ENCODE results near the gene EMCN. TPM values are rescaled to one million over a fixed set of nuclear protein-coding genes. Genes with fewer than 3 reads are reported as not detected.

Gene EMCN
- polyA plus RNA-seq, 2 of the 4 experiments (the other 2 are of a cell fraction) = not detected

DNA sequence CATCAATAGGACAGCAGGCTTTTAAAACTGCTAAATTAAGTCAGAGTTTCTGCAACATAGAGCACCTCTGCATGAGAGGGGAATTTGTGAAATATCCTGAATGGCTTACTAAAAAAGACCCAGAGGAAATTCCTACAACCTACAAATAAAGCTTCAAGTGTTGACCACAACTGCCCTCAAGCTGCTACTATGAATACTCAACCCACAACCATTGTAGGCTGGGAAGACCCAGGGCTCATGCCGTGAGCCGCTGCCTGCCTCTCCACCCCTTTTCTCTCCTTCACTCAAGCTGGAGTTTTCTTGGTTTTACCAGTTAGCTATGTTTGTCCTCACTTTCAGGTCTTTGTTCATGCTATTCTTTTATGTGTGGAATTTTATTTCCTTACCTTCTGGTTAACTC, 151.6 kb downstream of the EMCN start:
- H3K9me3 ChIP-seq = no peaks in the 10 kb centered on the region

DNA sequence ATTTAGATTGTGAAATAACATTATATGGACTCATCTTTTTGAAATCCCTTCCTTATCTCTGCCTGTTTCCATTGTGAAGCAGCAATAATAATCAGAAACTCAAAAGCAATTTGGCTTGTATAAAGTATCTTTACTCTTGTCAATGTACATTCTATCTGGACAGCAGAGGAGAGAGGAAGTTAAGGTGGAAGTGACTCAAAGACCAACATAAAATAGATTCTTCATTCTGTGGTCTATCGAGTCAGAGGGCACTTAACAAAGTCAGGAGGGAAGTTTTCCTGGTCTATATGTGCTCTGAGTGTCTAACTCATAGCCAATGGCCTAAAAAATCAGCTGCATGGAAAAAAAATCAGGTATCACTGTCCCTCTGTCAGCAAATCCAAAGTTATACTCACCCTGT, 155.5 kb downstream of the EMCN start:
- FAIRE-seq (no peak), ATAC-seq (no peak), DNase-seq (ENCODE audit: low read depth in 1 of 2, low spot score in 1 of 2) (no peak)
- no peaks in the 10 kb centered on the region for H3K4me1 ChIP-seq
- 0% methylated on average over 1 of the region's 1 CpG for WGBS (ENCODE audit: missing lambda C conversion rate)
- H3K9me3 ChIP-seq = no peaks in the 10 kb centered on the region
- ChIA-PET POLR2A (no interaction called here), CTCF (no interaction called here)
- TF ChIP-seq FOSL2 (IDR thresholded peaks at IDR 0.05) = no peak
- TF ChIP-seq FOSL2 (CRISPR knock-in tag; IDR thresholded peaks at IDR 0.05) = no peak
- no peak for TF ChIP-seq MAFK (IDR thresholded peaks at IDR 0.05; ENCODE audit: partially characterized antibody)
- TF ChIP-seq POLR2A (IDR thresholded peaks at IDR 0.05; ENCODE audit: low read length) = no peak
- no peak for TF ChIP-seq CHD2 (IDR thresholded peaks at IDR 0.05; ENCODE audit: low read length, partially characterized antibody)
- TF ChIP-seq TP53 (CRISPR knock-in tag; IDR thresholded peaks at IDR 0.05) = no peak
- TF ChIP-seq POLR2AphosphoS2 (conservative IDR thresholded peaks at IDR 0.05; ENCODE audit: low read length) = no peak
- no peak for TF ChIP-seq PHF8 (IDR thresholded peaks at IDR 0.05; ENCODE audit: borderline replicate concordance, low read depth)
- no peak for TF ChIP-seq NPAS2 (CRISPR knock-in tag; IDR thresholded peaks at IDR 0.05; ENCODE audit: borderline replicate concordance)
- TF ChIP-seq, protein P1, sequence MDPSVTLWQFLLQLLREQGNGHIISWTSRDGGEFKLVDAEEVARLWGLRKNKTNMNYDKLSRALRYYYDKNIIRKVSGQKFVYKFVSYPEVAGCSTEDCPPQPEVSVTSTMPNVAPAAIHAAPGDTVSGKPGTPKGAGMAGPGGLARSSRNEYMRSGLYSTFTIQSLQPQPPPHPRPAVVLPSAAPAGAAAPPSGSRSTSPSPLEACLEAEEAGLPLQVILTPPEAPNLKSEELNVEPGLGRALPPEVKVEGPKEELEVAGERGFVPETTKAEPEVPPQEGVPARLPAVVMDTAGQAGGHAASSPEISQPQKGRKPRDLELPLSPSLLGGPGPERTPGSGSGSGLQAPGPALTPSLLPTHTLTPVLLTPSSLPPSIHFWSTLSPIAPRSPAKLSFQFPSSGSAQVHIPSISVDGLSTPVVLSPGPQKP (IDR thresholded peaks at IDR 0.05; ENCODE audit: low read depth, low read length) = no peak
- TF ChIP-seq, protein P2, sequence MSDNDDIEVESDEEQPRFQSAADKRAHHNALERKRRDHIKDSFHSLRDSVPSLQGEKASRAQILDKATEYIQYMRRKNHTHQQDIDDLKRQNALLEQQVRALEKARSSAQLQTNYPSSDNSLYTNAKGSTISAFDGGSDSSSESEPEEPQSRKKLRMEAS (IDR thresholded peaks at IDR 0.05) = no peak
- no peak overlapping the region for H3K4me3 ChIP-seq
- no peak overlapping the region for H3K4me2 ChIP-seq
- H3K27ac ChIP-seq = no peak overlapping the region

More for the DNA sequence above, 151.6 kb downstream of the EMCN start:
- no peak for TF ChIP-seq RFX5 (IDR thresholded peaks at IDR 0.05)
- DNase-seq (ENCODE audit: low read depth in 1 of 2, low spot score in 1 of 2) (no peak), ATAC-seq (no peak), FAIRE-seq (no peak)
- no peak overlapping the region for H3K4me2 ChIP-seq
- no peak overlapping the region for H3K4me3 ChIP-seq
- no peak overlapping the region for H3K27ac ChIP-seq
- ChIA-PET CTCF (no interaction called here), POLR2A (no interaction called here)
- no peaks in the 10 kb centered on the region for H3K4me1 ChIP-seq
- 88% methylated on average over 2 of the region's 2 CpGs for WGBS (ENCODE audit: missing lambda C conversion rate)

- POLR2A ChIA-PET = no interaction called here
- WGBS (ENCODE audit: missing lambda C conversion rate) = 17% methylated on average over 1 of the region's 1 CpG
- no peak for FAIRE-seq
- H3K9me3 ChIP-seq = no peaks in the 10 kb centered on the region
- no peak for DNase-seq (ENCODE audit: low read depth in 1 of 2, low spot score in 1 of 2)
- H3K4me1 ChIP-seq = no peaks in the 10 kb centered on the region
- H3K4me3 ChIP-seq = no peak overlapping the region
- no peak for ATAC-seq
- TF ChIP-seq USF2 (IDR thresholded peaks at IDR 0.05) (no peak), ATOH8 (CRISPR knock-in tag; IDR thresholded peaks at IDR 0.05; ENCODE audit: low read depth) (no peak)
- CTCF ChIA-PET = no interaction called here
- H3K27ac ChIP-seq = no peak overlapping the region
- no peak overlapping the region for H3K4me2 ChIP-seq
Measured at GRCh38 chr4:100361336-100361735, 156.5 kb downstream of the EMCN start.

DNA sequence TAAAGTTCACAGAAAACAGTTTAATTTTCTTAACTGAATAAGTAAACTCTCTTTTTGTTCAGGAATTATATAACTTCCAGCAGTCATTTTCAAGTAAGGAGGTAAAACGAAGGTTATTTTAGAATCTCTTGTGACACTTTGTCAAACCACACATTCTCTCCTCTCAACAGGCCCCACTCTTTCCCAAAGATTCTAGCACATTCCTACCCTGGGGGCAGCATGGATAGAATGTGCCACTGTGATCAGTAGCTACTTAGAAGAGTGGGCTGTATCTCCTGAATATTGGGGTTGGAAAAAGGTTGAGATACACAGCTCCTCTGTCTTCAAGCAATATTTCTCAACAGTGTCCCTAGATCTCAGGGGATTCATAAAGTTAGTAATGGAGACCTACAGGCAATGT, 157.6 kb downstream of the EMCN start:
- no peaks in the 10 kb centered on the region for H3K9me3 ChIP-seq
- H3K4me1 ChIP-seq = no peaks in the 10 kb centered on the region
- H3K4me2 ChIP-seq = no peak overlapping the region
- POLR2A ChIA-PET = no interaction called here
- WGBS (ENCODE audit: missing lambda C conversion rate) = 12% methylated on average over 1 of the region's 1 CpG
- DNase-seq (ENCODE audit: low read depth in 1 of 2, low spot score in 1 of 2) = no peak
- ATAC-seq = no peak
- FAIRE-seq = no peak
- CTCF ChIA-PET = no interaction called here
- H3K4me3 ChIP-seq = no peak overlapping the region
- no peak overlapping the region for H3K27ac ChIP-seq
- no peak for TF ChIP-seq ESRRA (IDR thresholded peaks at IDR 0.05; ENCODE audit: borderline replicate concordance, low read length)
- no peak for TF ChIP-seq JUNB (IDR thresholded peaks at IDR 0.05)
- TF ChIP-seq EHMT2 (IDR thresholded peaks at IDR 0.05; ENCODE audit: low read depth) = no peak
- TF ChIP-seq REST (IDR thresholded peaks at IDR 0.05) = no peak
- no peak for TF ChIP-seq RNF2 (IDR thresholded peaks at IDR 0.05; ENCODE audit: borderline replicate concordance, low read depth)
- no peak for TF ChIP-seq FOSB (CRISPR knock-in tag; IDR thresholded peaks at IDR 0.05)
- no peak for TF ChIP-seq JUN (IDR thresholded peaks at IDR 0.05)
- no peak for TF ChIP-seq ZSCAN20 (CRISPR knock-in tag; IDR thresholded peaks at IDR 0.05)
- TF ChIP-seq HES2 (IDR thresholded peaks at IDR 0.05) = no peak
- TF ChIP-seq ATOH8 (CRISPR knock-in tag; IDR thresholded peaks at IDR 0.05; ENCODE audit: low read depth) = no peak
- TF ChIP-seq CHD4 (IDR thresholded peaks at IDR 0.05; ENCODE audit: borderline replicate concordance) = no peak
- no peak for TF ChIP-seq CBX8 (IDR thresholded peaks at IDR 0.05)

Data from A549 (cell line).